ENCODE measurements around the gene ZBTB7C.
A peak's percentile ranks its signal among the peaks of the same experiment; 100 is the strongest.

Gene ZBTB7C

DNA sequence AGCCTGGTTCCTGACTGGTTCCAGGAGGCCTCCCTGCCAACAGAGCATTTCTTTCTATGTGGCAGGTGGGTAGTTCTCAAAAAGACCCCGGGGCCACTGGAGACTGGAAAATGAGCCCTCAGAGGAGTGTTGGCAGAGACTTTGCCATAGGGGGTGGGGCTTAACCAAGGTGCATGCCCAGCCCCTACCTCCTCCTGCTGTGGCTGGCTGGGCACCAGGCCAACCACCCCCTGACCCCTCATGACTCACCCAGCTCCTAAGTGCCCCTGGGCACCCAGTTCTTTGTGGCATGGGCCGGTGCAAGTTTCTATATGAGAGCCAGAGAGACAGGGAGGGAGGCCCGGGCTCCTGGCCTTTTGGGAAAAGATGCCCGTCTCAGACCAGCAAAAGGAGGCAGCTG, 380.5 kb downstream of the ZBTB7C start:
- DNase-seq, result no peak

DNA sequence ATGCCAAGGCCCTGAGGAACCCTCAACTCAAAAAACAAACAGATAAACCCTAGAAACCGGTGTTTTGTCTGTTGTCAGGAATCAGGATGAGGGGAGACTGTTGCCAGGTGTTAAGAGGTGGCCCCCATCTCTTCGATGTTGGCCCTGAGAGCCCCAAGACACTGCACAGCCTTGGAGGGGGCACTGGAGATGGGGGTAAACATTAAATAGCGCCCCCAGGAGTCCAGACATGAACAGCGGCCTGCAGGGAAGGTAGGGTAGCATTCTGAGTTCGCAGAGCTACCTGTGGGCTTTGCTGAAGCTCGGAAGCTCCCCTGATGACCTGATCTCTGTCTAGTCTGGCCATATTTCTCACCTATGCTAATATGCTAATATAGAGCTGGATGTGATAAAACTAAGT, 381.1 kb downstream of the ZBTB7C start:
- no peak for DNase-seq

DNA sequence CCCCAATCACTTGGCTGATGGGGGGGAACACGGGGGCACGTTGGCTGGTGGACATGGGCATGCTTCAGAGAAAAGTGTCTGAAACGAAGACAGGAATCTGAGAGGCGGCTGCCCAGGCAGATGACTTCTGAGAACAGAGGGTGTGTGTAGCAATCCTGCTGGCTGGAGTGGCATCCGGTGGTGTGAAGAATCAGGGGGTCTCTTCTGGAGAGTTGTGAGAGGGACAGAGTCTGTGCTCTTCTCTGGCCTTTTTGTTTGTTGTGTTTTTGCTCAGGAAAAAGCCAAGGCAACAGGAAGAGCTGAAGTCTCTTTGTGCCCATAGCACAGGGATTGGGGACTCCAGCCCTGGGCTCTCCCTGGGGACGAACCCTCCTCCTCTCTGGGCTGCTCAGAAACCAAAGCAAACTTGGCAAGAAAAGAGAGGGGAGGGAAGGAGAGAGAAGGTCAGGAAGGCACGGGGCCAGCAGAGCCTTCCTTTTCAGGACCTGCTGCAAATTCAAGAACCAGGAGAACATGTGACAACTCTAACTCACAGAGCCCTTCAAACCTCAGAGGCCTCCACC, 381.7 kb downstream of the ZBTB7C start:
- no peak for DNase-seq

DNA sequence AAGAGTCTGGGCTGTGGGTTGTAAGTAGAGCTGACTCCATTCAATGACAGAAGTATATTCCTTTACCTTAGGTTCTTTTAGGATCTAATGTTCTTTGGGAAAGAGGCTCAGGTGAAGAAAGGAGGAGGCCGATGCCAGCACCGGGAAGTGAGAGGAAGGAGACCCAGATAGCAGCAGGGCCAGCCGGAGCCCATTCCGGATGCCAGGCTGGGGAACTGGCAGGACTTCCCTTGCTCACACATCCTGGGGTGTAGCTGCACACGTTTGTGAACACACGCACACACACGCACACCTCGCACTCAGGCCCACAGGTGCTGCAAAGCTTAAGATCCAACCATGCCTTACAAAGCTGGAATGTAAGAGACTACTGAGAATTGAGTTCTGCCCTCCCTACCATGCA, 383.0 kb downstream of the ZBTB7C start:
- no peak for DNase-seq

DNA sequence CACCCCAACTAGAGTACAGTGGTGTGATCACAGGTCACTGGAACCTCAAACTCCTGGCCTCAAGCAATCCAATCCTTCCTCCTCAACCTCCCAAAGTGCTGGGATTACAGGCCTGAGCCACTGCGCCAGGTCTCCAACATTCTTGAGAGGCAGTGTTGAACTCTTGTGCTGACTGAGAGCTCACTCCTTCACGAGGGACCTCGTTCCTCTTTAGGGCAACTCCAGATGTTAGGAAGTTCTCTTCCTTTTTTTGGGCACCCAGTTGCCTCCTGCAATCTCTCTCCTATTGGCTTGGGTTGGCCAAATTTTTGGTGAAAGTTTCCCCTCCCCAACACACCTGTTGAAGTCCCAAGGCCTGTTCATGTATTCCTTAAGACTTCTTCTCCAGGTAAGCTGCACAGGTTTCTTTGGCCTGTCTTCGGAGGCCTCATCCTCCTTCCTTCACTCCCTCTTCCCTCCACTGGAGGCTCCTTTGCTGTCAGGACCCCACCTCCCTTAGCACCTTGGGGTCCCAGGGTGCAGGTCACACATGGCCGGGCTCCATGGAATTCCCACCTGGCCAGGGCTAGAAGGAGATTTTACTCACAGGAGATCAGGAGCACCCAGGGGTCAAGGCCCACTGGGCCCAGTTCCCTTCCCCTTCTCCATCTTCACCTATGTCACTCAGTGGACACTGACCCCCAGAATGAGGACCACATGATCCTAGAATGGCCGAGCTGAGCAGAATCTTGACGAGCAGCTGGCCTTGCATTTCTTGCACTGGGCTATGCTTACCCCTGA, 384.1 kb downstream of the ZBTB7C start:
- DNase-seq, result no peak

DNA sequence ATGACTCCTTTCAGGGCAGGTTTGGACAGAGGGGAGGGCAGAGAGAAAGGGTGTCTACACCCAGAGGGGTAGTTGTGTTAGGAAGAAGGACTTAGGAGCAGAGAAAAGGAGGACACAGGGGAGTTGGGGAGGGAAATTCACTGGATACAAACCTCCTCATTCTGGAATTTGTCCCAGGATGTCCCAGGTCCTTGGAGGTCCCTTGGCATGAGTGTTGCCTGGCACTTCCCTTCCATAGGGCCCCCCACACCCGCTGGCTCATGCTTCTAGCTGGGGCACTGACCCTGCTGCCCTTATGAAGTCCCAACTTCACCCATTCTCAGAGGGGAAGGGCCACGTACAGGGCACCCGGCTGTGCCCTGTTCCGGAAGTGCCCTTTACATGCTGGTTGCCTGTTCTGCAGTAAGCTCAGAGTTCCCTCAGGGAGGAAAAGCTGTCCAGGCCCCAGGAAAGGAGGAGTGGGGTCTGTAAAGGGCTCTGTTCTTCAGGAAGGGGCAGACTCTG, 385.1 kb downstream of the ZBTB7C start:
- no peak for DNase-seq

DNA sequence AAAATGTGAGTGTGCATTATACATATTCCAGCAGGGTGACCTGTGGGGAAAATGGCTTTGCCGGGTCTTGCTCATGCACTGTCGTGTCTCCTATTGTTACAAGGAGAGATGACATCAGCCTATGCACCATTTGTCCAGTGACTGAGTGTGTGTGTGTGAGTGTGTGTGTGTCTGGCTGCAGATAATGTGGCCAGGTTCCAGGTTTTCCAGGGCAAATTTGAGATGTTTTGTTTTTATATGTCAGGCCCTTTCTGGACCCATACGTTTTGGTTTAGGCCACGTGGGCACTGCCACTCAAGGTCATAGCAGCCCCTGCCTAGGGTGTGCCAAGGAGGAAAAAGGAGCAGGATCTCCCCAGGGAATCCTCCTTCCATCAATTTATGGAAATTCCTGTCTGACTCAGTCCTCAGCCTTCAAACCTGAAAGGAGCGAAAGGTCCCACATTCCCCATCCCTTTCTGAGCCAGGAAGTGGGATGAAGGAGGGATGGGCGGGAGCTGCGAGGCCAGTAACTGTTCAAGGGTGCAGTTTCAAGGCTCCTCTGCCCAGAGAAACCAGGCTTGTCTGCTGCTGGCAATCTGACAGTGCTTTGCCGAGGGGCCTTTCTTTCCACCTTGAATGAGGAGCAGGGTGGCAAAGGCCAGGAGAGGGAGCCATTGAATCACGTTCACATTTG, 385.7 kb downstream of the ZBTB7C start:
- DNase-seq, result peak; percentile 84 to 86

DNA sequence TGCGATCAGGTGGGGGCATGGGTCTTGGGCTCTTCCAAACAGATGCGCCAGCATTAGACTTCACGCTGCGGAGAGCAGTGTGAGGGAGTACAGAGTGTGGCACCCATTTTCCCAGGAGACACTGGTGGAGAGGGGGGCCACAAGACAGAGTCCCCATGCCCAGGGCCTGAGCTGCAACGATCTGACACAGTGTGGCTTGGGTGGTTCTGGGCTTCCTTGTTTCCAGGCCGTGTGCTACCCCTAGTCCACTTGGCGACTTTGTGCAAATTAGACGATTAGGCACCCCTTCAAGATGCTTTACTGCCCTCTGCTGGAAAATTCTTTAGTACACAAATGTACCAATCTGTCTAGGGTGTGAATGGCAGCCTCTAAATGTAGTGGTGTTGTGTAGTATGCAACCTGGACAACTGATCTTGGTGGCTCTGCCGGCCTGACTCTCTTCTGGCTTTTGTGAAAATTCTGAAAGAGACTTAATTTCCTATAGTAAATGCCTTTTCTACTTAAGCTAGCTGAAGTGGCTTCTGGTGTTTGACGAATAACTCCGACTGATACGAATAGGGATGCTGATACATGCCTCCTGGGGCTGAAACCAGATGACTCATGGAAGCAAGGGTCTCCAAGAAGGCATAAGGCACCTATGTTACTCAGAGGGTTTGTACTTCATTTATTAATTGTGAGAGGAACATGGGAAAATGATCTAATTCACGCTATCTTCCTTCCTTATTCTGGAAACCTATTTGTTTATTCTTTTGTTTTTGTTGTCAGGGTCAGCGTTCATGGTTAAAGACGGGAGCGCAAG, 386.5 kb downstream of the ZBTB7C start:
- peak; percentile 83 to 85 for DNase-seq

DNA sequence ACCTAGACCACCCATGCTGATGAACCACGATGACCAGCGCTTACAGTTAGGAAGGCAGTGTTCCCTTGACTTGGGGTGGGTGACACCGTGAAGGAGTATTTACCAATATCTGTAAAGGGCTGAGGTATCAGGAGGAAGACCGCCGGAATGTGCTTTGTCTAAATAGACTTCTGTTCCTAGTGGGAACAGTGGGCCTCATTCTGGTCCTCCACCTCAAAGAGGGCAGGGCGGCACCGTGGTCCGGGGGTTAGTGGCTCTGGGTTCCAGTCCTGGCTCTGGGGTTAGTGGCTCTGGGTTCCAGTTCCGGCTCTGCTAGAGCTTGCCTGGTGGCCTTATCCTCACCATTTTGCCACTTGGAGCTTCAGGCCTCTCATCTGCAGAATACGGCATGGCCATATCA, 387.2 kb downstream of the ZBTB7C start:
- no peak for DNase-seq

DNA sequence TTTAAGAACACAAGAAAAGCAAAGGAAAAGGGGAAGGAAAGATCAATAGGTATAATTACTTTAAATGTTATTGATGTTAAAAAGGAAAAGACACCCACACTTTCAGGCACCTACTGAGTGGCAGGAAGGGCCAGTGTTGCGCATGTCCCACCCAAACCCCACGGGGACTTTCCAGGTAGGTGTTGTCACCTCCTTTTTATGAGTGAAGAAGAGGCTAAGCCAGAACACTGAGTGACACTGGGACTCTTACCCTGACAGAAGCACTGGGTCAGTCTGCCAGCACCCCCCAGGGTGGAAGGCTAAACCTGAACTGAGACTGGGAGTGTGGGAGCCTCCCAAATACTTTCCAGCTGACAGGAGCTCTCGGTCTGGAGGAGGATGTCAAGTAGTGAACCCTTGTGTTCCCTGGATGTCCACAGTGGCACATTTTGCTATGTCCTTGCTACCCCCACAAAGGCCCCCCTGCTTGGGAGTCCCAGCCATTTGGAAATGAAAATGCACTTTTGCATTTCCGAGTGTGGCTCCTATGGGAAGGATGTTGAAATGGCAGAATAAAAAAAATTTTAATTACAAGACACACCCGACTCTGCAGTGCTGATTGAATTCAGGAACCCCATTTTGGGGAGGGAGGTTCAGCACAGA, 387.8 kb downstream of the ZBTB7C start:
- DNase-seq, result no peak

DNA sequence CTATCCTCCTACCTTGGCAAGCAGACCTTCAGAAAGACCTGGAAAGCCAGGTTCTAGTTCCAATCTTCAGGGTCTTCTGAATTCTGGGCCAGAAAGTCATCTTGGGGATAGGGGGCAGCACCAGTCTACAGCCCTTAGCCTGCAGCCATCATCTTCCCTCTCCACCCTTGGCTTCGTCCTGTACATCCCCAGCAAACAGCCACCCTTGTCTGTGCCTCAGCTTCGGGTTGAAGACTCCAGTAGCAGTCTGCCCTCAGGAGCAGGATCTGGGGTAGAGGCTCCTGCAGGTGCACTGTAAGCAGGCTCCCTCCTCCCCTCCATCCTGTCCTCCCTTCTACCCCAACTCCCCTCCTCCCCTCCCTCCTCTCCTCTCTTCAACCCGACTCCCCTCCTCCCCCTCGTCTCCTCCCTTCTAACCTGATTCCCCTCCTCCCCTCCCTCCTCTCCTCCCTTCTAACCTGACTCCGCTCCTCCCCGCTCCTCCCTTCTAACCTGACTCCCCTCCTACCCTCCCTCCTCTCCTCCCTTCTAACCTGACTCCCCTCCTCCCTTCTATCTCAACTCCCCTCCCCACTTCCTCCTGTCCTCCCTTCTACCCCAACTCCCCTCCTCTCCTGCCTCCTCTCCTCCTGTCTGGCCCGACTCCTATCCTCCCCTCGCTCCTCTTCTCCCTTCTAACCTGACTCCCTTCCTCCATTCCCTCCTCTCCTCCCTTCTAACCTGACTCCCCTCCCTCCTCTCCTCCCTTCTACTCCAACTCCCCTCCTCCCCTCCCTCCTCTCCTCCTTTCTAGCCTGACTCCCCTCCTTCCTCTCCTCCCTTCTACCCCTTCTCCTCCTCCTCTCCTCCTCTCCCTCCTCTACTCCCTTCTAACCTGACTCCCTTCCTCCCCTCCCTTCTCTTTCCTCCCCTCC, 388.6 kb downstream of the ZBTB7C start:
- DNase-seq, result no peak

DNA sequence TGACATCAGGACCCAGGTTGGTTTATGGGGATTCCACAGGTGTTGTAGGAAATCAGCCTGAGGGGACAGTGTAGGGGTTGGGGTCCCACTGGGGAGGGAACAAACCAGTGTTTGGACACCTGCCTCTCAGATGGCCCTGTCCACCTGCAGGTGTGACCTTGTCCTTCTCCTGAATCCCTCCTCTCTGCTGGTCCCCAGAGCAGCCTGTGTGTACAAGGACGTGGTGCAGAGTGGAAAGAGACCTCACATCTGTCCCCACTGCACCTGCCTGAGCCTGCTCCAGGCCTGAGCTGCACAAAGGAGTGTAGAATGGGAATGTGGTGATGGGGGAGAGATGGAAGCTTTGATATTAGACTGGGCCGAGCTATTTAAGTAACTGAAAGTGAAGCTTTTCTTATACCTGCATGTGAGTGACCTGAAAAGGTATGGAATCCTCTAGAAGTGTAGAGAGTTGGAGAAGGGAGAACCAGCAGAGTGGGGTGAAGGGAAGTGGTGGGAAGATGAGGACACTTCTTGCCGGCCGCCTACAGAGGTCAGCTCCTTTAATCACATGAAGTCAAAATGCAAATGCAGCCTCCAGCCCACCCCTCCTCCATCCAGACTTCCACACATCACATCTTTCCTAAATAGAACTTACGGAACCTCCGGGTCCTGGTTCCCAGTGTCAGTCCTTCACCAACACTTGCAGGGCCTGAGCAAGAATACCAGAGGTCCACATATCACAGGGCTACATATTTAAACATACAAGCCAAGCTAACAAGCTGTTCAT, 389.4 kb downstream of the ZBTB7C start:
- peak in 1 of 2 experiments; percentile 14 for DNase-seq

DNA sequence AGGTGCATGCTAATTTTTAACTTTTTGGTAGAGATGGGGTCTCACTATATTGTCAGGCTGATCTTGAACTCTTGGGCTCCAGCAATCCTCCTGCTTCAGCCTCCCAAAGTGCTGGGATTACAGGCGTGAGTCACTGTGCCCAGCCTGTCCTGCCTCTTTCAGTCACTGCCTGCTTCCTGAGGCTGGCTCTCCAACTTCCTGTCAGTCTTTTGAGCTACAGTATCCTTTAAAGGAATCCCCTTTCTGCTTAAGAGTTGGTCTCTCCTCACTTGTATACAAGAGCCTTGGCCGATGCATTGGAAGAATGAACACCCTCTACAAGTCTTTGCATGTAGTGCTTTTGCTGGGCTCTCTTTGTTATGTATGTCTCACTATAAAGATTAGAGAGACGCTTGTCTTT, 390.3 kb downstream of the ZBTB7C start:
- DNase-seq, result no peak

DNA sequence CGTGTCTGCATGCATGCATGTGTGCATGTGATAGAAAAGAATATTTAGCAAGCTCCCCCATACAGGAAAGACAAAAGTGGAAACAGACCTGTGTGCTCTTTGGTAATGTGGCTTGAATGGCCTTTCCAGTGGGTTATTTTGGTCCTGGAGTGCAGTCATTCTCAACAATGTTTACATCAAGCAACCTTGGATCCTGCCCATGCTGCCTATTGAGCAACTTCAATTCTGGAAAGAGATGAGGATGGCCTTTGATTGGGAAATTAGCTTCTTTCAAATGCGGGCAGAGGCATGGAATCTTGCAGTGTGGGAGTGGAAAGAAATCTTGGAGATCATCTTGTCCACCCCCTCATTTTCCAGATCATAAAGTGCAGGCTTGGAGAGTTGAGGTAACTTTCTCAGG, 391.5 kb downstream of the ZBTB7C start:
- DNase-seq, result no peak

DNA sequence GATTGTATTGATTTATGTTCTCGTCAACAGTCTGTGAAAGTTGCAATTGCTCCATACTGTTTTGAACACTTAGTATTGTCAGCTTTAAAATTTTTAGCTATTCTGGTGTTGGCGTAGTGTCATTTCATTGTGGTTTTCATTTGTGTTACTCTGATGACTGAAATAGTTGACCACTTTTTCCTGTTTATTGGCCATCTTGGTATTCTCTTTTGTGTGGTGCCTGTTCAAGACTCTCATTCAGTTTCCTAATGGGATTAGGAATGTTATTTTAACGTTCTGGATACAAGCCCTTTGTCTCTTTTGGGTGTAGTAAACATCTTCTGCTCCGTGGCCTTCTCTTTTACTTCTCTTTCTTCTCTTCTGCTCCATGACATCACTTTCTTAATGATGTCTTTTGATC, 396.0 kb downstream of the ZBTB7C start:
- DNase-seq, result no peak

DNA sequence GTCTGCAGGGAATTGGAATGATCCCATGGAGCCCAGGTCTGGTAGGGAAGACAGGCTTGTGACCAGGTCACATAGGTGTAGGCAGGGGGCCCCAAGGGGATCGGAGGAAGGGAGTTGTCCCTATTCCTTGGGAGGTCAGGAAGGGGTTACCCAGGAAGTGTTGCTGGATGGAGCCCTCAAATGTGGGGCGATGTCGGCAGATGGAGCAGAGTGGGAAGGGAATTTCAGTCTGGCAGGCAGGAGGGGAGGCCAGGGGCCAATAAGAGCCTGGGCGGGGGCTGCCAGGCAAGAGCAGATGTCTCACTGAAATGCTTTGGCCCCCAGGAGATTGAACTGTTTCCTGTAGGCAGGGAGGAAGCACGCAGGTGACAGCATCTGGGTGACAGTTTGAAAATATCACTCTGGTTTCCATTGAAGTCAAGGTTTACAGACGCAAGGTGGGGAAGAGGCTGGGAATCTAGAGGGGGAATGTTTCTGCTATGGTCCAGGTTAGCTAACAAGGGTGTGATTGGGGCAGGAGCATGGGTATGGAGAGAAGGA, 397.2 kb downstream of the ZBTB7C start:
- no peak for DNase-seq

DNA sequence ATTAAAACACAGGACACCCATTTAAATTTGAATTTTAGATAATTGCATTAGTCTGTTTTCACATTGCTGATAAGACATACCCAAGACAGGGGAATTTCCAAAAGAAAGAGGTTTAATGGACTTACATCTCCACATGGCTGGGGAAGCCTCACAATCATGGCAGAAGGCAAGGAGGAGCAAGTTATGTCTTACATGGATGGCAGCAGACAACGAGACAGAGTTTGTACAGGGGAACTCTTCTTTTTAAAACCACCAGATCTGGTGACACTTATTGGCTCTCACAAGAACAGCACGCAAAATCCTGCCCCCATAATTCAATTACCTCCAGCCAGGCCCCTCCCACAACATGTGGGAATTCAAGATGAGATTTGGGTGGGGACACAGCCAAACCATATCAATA, 398.9 kb downstream of the ZBTB7C start:
- DNase-seq, result no peak

DNA sequence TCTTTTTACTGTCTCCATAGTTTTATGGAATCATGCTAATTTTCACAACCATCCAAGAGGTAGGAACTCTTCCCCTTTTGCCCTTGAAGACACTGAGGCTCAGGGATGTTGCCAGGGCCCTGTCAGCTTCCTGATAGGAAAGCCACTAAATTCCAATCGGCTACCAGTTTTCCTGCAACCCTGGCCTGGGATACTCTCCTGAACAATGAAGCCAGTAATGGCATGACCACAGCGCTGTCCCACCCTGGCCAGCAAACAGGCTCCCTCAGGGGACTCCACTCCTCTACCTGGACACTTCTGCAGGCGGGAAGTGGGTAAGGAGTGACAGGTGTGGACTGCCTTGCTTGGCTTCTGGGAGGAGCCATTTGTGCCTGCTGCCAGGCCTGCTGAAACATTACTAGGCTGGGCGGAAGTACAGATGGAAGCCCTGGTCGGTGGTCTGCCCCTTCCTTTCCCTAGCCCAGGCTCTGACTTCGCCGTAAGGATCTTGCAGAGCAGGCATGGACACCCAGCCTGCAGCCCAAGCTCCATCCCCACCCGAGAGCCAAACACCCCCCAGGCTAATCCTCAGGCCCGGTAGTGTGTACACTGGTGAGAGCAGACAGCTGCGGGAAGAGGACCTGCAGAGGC, 400.0 kb downstream of the ZBTB7C start:
- DNase-seq, result peak in 1 of 2 experiments; percentile 13

DNA sequence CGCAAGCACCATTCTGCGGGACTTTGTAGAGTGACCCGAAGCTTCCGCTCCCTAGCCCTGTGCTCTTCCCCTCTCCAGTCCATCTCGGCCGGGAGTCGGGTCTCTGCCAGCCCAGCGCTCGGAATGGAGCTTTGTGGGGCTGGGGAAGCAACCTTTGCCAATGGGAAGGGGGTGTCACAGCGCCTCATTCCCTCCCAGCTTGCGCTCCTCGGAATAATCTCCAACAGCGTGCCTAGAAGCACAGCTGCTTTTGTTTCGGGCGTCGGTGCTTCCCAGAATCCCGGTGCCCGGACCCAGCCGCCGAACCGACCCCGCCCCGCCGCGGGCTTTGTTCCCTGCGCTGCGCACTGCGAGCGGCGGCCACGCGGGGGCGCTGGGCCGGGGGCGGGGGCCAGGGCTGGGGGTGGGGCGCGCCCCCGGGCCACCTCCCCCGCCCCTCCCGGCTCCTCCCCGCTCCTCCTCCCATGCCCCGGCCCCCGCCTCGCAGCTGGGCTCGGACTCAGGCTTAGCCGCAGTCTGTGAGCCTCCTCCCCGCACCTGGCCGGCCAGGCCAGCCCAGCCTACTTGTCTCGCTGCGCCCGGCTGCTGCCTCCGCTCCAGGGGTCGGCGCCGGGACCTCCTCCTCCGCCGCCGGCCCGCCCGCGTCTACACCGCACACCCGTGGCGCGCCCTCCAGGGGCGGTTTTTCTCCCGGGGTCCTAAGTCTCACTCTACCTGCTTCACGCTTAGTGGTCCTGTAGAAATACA, 401.1 kb downstream of the ZBTB7C start:
- DNase-seq, result peak; percentile 68 to 82

Measured in SHP77 (cell line).